Omental fat pad (tissue), 4 donors: ENCODE results near the gene MEF2C. TPM values are rescaled to one million over a fixed set of nuclear protein-coding genes. Genes with fewer than 3 reads are reported as not detected.

ENCODE experiments used
- ATAC-seq: fragments of 150-250 bp; one replicate; pipeline ENCODE4 v1.9.1; 2016; ENCODE audit warnings: mild to moderate bottlenecking, moderate library complexity; ENCODE audit not compliant: low FRiP score
- DNase-seq: peaks from one replicate; pipeline ENCODE4 v3.0.0-alpha.2; 2019; ENCODE audit warnings: low spot score
- total RNA-seq, 4 donors: library from RNA; depleted of rRNA; stranded (reverse); fragments of >200 nt; gene quantifications; one replicate each; pipeline ENCODE4 v1.1.0, GENCODE V29; 2016
- TF ChIP-seq, protein P1 (sequence below), 3 donors: fragments of 450-650 bp; IDR thresholded peaks; one replicate each; pipeline ENCODE4 v1.5.1; 2016 to 2017; ENCODE audit warnings: antibody characterized with exemption in 3 of 3, mild to moderate bottlenecking in 3 of 3, moderate library complexity in 2 of 3

The MEF2C gene
- total RNA-seq, 4 donors from 2014 or later = 25.4 to 97.7 (median 44.0) TPM

DNA sequence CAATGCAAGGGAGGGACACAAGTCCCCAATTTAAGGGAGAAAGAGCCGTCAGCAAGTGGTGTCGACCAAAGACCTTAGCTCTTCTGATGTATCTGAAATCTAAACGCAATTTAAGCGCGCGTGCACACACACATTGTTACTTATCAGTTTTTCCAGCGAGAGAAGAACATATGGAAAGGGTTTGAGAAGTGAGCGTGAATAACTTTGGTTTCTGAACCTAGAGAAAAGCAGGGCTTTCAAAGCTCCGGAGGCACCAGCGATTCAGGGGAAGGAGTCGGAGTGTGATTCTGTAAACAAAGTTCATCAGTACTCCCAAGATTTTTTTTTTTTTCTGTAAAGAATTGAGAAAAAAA is 191.8 kb downstream of the MEF2C start:
- DNase-seq (no peak), ATAC-seq (no peak)
- TF ChIP-seq, protein P1, sequence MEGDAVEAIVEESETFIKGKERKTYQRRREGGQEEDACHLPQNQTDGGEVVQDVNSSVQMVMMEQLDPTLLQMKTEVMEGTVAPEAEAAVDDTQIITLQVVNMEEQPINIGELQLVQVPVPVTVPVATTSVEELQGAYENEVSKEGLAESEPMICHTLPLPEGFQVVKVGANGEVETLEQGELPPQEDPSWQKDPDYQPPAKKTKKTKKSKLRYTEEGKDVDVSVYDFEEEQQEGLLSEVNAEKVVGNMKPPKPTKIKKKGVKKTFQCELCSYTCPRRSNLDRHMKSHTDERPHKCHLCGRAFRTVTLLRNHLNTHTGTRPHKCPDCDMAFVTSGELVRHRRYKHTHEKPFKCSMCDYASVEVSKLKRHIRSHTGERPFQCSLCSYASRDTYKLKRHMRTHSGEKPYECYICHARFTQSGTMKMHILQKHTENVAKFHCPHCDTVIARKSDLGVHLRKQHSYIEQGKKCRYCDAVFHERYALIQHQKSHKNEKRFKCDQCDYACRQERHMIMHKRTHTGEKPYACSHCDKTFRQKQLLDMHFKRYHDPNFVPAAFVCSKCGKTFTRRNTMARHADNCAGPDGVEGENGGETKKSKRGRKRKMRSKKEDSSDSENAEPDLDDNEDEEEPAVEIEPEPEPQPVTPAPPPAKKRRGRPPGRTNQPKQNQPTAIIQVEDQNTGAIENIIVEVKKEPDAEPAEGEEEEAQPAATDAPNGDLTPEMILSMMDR (IDR thresholded peaks at IDR 0.05) = no peak

DNA sequence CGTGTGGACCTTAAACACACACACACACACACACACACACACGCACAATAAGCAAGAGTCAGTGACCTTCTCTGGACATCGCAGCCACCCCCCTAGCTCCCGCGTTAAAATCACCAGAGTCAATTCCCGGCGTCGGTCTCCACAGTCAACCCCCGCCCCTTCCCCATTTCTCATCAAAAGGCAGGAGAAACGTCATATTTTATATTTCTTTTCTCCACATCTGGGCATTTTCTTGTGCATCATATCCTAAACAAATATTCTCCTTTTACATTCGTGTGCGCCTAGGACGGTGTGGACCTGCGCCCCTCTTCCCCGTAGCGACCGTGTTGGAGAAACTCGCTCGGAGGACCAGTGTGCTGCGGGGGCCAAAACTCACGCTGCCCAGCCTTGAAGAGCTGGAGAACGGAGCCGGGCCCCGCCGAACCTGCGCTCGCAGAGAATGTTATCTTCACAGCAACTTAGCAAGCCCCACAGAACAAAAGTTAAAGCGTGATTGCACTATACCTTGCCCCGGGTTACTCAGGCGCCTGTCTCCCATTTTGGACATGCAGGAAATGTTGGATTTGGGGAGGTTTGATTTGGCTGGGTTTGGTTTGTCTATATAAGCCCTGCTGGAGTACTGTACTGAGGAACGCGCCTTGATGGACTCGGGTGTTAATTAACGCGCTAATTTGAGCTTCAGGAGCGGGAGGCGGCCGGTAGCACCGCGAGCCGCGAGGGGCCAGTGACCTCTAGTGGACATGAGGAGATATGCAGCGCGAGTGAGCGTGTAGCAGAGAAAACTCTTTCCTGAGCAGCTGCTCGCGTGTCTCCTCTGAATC is 192.4 kb downstream of the MEF2C start:
- ATAC-seq (peak; percentile 78), DNase-seq (no peak)
- TF ChIP-seq, protein P1 (IDR thresholded peaks at IDR 0.05) = peak in 2 of 3 donors; percentile 53 to 58

DNA sequence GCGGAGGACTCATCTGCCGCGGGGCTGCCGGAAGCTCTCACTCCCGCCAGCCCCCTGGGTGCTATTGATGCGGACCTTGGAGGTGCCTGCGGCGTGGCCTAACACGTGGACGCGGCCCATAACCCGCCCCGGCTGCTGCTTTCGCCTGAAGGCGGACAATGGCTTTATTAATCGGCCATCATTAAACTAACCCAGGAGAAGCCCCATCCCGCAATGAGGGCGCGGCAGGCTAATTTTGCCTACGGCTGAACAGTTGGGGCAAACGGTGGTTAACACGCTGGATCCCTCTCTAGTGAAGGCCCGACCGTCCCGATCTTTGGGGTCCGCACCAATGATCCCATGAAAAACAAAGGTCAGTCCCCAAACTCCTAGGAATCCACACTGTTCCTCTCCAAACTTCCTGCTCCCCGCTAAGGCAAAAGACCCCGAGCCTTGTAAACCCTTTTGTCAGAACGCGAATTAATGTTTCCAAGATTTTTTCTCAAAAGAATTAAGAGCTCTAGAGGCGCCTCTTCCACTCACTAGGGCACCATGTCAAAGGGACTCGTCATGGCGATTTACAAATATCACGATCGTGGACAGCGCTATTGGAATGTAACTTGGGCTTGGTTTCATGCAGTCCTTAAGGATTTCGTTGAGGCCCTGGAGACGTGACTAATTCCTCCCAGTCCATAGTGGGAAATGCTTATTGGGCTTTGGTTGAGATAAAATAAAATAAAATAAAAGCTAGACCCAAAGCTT is 193.1 kb downstream of the MEF2C start:
- ATAC-seq (no peak), DNase-seq (no peak)
- TF ChIP-seq, protein P1 (IDR thresholded peaks at IDR 0.05) = no peak

DNA sequence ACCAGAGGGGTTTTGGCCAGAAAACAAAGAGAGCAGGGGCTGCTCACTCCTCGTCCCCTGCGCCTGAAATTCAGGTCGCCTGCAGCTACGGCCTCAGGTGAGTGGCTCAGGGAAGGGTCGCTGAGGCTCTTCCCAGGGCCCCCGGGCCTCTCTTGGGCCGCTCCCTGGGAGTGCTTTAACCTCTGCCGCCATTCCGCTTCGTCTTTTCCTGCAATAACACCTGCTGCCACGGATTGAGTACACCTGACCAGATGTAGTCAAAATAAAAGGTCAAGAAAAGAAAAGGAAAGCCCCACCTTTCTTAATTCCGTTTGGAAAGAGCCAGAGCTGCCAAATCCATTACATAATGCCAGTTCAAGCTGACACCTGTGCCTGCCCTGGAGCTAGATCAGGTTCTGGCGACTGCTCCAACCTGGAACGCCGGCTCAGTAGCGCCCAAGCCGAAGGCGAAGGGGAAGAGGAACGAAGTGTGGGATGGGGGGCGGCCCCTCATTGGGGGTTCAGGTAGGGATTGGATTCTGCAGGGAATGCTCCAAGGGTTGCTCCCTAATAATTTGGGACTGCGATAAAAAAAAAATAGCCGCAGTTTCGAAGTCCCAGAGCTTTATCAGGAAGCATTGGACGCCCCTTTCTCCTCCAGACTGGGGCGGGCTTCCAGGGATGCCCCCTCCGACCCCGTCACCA is 193.9 kb downstream of the MEF2C start:
- ATAC-seq (no peak), DNase-seq (no peak)
- TF ChIP-seq, protein P1 (IDR thresholded peaks at IDR 0.05) = no peak

DNA sequence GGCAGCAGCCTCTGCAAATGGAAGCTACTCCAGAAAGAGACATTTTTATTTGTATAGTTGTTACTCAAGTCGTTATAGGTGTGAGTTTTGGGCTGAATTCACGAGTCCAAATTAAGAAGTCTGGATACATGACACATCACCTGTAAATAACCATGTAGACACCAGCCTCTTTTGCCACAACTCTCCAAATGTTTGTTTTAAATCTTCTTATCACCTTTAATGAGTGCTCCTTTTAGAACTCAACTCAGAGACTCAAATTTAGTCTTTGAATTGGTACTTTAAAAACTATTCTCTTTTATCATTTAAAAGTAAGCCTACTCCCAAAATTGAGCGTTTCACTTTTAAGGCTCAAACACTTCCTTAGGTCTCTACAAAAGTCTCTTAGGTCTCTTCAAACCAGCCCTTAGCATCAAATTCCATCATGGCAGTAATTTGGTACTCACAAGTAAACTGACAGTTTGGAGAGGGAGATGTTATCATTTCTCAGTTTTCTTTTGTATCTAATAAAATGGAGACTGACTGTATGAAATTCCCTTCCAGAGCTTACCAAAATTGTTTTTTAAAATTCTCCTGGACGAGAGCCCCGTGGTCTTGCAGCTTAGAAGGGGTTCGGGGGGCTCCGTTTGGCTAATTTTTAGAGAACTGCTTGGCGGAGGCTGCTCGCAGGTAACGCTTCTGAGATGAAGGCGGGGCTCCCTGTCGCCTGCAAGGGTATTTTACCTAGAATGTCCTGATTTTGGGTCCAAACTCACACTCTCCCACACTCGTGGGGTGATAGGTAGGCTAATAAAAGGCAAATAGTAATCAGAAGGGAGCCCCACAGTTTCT is 194.6 kb downstream of the MEF2C start:
- TF ChIP-seq, protein P1 (IDR thresholded peaks at IDR 0.05) = no peak
- ATAC-seq (no peak), DNase-seq (no peak)

DNA sequence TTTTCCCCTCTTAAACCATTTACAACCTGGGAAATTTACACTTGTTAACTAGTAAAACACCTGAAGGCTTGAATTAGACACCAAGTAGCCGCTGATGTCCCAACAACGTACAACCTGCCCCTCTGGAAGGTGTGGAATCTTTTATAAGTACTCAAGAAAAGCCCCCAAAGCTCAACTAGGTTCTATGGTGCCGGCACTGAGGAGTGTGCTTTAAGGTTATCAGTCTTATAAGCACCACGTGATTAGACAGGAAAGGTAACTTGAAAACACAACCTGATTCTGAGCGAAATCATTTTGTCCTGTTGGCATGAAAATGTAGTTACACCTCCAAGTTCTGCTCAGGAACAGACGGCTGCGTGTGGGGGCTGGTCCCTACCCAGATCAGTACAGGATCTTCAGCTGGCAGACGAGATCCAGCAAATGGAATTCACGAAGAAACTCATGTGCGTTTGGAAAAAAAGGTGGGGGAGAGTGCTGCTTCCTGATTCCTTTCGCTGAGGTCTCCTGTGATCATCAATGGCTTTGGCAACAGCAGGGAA is 195.5 kb downstream of the MEF2C start:
- DNase-seq = no peak
- TF ChIP-seq, protein P1 (IDR thresholded peaks at IDR 0.05) = no peak
- ATAC-seq = no peak
